ENCODE data around the gene SRC.
A peak's percentile ranks its signal among the peaks of the same experiment; 100 is the strongest.

SRC gene

DNA sequence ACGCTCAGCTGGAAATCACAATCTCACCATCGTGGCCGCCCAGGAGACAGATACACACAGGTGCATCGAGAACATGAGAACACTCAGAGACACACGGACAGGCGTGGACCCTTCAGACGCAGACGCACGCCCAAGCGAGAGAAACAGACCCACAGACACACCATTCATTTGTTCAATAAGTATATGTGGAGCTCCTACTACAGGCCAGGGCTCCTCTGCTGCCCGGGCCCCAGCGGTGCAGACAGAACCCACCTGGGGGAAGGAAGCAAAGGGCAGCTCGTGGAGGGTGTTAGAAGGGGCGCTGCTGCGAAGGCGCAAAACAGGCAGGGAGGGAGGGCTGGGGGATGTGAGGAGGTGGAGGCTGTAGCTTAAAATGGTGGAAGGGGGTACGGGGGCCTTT, 39.2 kb downstream of the SRC start:
- Histone ChIP-seq H4K20me1 (peaks cover 0 to 62% (median 14%) of the 10 kb centered on the region in 11 experiments; a peak in 12 of 22 replicates), H3K9ac (peak overlapping the region in 6 of 11 experiments; percentile 46 to 64 (median 58); a peak in 6 of 22 replicates), H3K27me3 (0 out of 22 replicates have a peak, but pooled peaks cover 0 to 4% (median 0%) of the 10 kb centered on the region in 11 experiments), H3K9me3 (replicated peaks in 1 of 11) (no peaks in the 10 kb centered on the region), H3K36me3 (peaks cover 38 to 82% (median 46%) of the 10 kb centered on the region in 11 experiments; a peak in 21 of 22 replicates), H3K4me3 (no peak overlapping the region), H3K27ac (peak overlapping the region in 4 of 11 experiments; percentile 60 to 70 (median 64); a peak in 3 of 22 replicates), H3K4me1 (peaks cover 16 to 50% (median 36%) of the 10 kb centered on the region in 10 experiments), H3K4me2 (peak overlapping the region in 5 of 11 experiments; percentile 82 to 95 (median 89); a peak in 6 of 22 replicates)
- no peak for TF ChIP-seq Cebpa-rat (IDR thresholded peaks at IDR 0.05)

DNA sequence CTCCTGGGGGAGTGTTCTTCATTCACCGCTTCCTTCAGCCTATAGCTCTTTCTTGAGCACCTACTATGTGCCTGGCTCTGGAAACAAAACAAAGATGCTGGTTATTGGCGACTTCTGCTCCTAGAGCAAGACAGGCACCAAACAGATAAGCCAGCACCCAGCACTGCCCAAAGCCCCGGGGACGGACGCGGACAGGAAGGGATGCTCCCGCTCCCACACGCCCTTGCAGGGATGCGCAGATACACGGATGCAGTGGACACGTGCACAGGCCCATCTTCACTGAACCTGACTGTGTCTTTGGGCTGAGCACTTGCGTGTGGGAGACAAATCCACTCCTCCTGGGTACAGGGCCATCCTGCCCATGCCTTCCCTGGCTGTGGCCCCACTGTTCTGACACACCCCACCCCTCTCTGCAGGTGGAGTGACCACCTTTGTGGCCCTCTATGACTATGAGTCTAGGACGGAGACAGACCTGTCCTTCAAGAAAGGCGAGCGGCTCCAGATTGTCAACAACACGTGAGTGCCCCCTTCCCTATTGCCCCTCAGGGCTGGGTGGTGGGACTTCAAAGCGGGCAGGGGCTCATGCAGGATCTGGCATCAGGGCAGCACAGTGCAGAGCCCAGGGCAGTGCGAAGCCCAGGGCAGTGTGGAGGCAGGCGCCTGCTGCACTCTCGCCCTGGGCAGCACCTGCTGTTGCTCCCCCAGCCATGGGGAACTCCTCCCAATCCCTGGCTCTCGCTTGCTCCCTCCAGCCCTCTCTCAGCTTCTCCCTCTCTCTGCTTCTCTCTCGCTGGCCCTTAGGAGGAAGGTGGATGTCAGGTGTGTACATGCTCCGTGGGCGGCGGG, 39.9 kb downstream of the SRC start:
- H3K9me3 ChIP-seq (replicated peaks in 1 of 11) = no peaks in the 10 kb centered on the region
- H3K4me1 ChIP-seq = peaks cover 16 to 43% (median 33%) of the 10 kb centered on the region in 10 experiments
- no peak overlapping the region for H3K9ac ChIP-seq
- TF ChIP-seq Cebpa-rat (IDR thresholded peaks at IDR 0.05) = no peak
- 0 out of 22 replicates have a peak, but pooled peaks cover 0 to 4% (median 0%) of the 10 kb centered on the region in 11 experiments for H3K27me3 ChIP-seq
- H3K27ac ChIP-seq = no peak overlapping the region
- H4K20me1 ChIP-seq = peaks cover 0 to 63% (median 14%) of the 10 kb centered on the region in 11 experiments; a peak in 11 of 22 replicates
- no peak overlapping the region for H3K4me3 ChIP-seq
- peaks cover 42 to 84% (median 52%) of the 10 kb centered on the region in 11 experiments; a peak in 21 of 22 replicates for H3K36me3 ChIP-seq
- no peak overlapping the region for H3K4me2 ChIP-seq

DNA sequence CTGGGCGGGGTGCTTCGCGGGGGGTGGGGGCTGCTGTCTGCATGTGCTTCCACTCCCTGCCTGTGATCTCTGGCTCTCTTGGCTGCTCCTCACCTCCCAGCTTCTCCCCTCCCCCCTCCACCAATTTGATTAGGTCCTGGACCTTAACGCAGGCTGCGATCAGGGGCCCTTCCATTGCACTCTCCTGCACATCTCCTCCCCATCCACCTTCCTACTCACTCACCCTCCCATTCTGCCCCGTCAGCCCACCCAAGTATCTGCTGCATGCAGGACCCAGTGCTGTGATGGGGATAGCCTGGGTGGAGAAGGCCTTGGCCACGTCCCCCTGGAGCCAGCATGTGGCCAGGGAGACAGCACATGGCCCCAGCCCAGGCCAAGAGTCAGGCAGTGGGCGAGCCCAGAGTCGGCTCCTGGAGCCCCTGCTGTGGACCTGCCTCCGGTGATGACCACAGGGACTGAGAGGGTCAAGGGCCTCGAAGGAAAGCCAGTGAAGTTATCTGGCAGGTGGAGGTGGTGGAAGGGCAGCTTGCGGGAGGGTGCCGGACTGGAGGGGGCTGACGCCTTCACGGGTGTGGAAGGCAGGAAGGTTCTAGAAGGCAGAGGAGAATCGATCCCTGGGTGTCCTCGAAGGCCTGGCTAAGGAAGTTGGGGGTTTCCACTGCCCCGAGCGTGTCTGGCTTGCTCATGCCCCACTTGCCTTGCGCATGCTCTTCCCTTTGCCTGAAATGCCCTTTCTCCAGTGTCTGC, 40.7 kb downstream of the SRC start:
- H3K36me3 ChIP-seq = peaks cover 40 to 84% (median 57%) of the 10 kb centered on the region in 11 experiments; a peak in 21 of 22 replicates
- H3K4me3 ChIP-seq = no peak overlapping the region
- H4K20me1 ChIP-seq = peaks cover 0 to 60% (median 10%) of the 10 kb centered on the region in 11 experiments; a peak in 12 of 22 replicates
- H3K27ac ChIP-seq = no peak overlapping the region
- TF ChIP-seq Cebpa-rat (IDR thresholded peaks at IDR 0.05) = no peak
- 0 out of 22 replicates have a peak, but pooled peaks cover 0 to 4% (median 0%) of the 10 kb centered on the region in 11 experiments for H3K27me3 ChIP-seq
- H3K4me2 ChIP-seq = no peak overlapping the region
- no peaks in the 10 kb centered on the region for H3K9me3 ChIP-seq (replicated peaks in 1 of 11)
- peaks cover 16 to 36% (median 27%) of the 10 kb centered on the region in 10 experiments for H3K4me1 ChIP-seq
- H3K9ac ChIP-seq = no peak overlapping the region

DNA sequence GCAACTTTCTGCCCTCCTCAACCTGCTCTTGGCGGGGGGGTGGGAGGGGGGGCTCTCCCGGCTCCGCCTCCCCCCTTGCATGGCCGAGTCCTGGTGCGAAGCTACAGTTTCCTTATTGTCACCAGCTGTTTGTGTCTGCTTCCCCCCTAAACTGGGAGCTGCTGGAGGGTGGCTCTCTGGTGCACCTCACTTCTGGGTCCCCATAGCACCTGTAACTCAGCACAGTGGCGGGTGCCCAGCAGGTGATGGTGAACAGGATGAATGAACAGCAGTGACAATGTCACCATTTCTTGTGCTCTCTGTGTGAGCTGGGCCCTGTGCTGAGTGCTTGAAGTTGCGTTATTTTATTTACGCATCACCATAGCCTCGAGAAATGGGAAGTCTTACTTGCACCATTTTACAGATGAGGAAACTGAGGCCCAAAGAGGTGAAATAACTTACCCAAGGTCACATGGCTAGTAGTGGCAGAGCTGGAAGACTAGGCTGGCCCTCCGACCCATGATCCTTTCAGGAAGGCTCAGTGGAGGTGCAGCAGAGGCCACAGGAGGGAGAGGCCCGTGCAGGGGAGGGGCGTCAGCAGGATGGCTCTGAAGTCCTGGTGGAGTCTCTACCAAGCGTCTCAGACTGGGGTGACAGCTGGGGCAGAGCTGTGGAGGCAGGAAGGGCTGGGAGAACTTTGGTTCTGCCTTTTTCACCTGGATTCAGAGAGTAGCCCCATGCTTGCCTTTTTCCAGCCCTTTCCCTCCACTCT, 41.8 kb downstream of the SRC start:
- Histone ChIP-seq H3K9me3 (replicated peaks in 1 of 11) (no peaks in the 10 kb centered on the region), H3K27me3 (0 out of 22 replicates have a peak, but pooled peaks cover 0 to 4% (median 0%) of the 10 kb centered on the region in 11 experiments), H3K27ac (no peak overlapping the region), H3K9ac (no peak overlapping the region), H3K4me1 (peaks cover 19 to 36% (median 29%) of the 10 kb centered on the region in 10 experiments), H3K36me3 (peaks cover 44 to 87% (median 57%) of the 10 kb centered on the region in 11 experiments; a peak in 21 of 22 replicates), H3K4me3 (no peak overlapping the region), H4K20me1 (peaks cover 0 to 55% (median 6%) of the 10 kb centered on the region in 11 experiments; a peak in 9 of 22 replicates), H3K4me2 (no peak overlapping the region)
- no peak for TF ChIP-seq Cebpa-rat (IDR thresholded peaks at IDR 0.05)

DNA sequence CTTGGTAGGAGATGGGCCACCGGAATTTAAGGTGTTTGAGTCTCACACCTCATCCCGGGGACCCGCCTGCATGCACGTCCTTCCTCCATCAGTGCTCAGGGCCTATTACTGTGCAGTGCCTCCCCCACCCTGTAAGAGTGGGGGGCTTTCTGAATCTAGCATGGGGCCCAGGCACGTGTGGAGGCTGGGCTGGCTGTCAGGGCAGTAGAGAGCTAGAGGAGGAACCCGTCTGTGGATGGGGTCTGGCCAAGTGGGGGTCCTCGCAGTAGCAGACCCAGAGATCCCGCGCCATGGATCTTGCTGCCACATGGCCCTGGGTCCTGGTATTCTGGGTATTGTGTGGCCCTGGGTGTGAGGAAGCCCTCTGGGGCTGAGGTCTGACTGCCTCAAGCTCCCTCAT, 42.9 kb downstream of the SRC start:
- TF ChIP-seq Cebpa-rat (IDR thresholded peaks at IDR 0.05) = no peak
- no peaks in the 10 kb centered on the region for H3K9me3 ChIP-seq (replicated peaks in 1 of 11)
- H3K27me3 ChIP-seq = 0 out of 22 replicates have a peak, but pooled peaks cover 0 to 4% (median 0%) of the 10 kb centered on the region in 11 experiments
- H3K4me2 ChIP-seq = no peak overlapping the region
- peaks cover 40 to 94% (median 57%) of the 10 kb centered on the region in 11 experiments; a peak in 21 of 22 replicates for H3K36me3 ChIP-seq
- H3K9ac ChIP-seq = no peak overlapping the region
- peaks cover 21 to 36% (median 29%) of the 10 kb centered on the region in 10 experiments for H3K4me1 ChIP-seq
- peaks cover 0 to 66% (median 3%) of the 10 kb centered on the region in 11 experiments; a peak in 9 of 22 replicates for H4K20me1 ChIP-seq
- no peak overlapping the region for H3K4me3 ChIP-seq
- no peak overlapping the region for H3K27ac ChIP-seq

DNA sequence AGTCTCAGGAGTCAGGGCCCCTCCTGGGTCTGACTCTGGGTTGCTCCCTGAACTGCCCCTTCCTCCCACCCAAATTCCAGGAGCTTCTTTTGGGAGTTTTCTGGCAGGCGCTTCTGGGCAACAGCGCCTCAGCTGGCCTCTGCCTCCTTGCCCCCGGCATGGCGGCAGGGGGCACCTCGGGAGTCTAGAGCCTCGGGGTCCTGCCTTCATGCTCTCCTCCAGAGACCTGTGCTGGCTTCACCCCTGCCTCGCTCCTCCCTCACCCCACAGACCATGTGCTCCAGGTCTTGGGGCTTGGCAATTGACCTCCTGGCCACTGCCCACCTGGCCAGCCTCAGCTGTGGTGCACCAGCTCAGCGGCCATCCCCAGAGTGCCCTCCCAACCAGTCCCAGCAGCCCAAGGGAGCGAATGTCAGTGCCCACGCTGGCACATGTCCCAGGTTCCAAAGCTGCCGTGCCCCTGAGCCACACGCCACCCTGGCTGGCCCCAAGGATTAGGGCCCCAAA, 43.4 kb downstream of the SRC start:
- H3K27me3 ChIP-seq = 0 out of 22 replicates have a peak, but pooled peaks cover 0 to under 1% (median 0%) of the 10 kb centered on the region in 11 experiments
- H3K9ac ChIP-seq = no peak overlapping the region
- H3K9me3 ChIP-seq (replicated peaks in 1 of 11) = no peaks in the 10 kb centered on the region
- no peak overlapping the region for H3K4me3 ChIP-seq
- no peak for TF ChIP-seq Cebpa-rat (IDR thresholded peaks at IDR 0.05)
- H3K4me1 ChIP-seq = peaks cover 21 to 36% (median 29%) of the 10 kb centered on the region in 10 experiments
- H3K4me2 ChIP-seq = no peak overlapping the region
- H3K36me3 ChIP-seq = peaks cover 40 to 94% (median 57%) of the 10 kb centered on the region in 11 experiments; a peak in 21 of 22 replicates
- H3K27ac ChIP-seq = no peak overlapping the region
- H4K20me1 ChIP-seq = peaks cover 0 to 70% (median 0%) of the 10 kb centered on the region in 11 experiments; a peak in 10 of 22 replicates

DNA sequence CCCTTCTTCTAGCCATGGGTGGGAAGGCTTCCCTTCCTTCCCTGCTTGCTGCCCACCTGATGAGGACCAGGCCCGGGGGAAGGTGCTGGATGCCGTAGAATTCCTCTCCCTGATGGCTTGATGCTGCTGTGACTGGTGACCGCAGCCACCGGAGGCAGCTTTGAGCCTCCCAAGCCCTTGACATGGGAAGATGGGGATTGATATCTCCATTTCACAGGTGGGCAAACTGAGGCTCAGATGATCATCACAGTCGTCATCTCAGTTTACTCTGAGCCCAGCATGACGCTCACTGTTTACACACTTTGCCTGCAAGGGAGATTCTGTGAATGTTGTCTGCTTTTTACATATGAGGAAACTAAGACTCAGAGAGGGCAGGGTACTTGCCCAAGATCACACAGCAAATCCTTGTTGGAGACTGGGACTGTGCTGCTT, 43.9 kb downstream of the SRC start:
- Histone ChIP-seq H3K4me2 (no peak overlapping the region), H3K27ac (no peak overlapping the region), H4K20me1 (peaks cover 0 to 75% (median 2%) of the 10 kb centered on the region in 11 experiments; a peak in 11 of 22 replicates), H3K4me3 (no peak overlapping the region), H3K9ac (no peak overlapping the region), H3K27me3 (no peaks in the 10 kb centered on the region), H3K9me3 (replicated peaks in 1 of 11) (no peaks in the 10 kb centered on the region), H3K4me1 (peaks cover 23 to 36% (median 31%) of the 10 kb centered on the region in 10 experiments), H3K36me3 (peaks cover 39 to 97% (median 56%) of the 10 kb centered on the region in 11 experiments; a peak in 21 of 22 replicates)
- TF ChIP-seq Cebpa-rat (IDR thresholded peaks at IDR 0.05) = no peak

Data from BLaER1 treated with 17β-estradiol and CSF1 and Interleukin-3, amounts not matched to agents 10 nM and 100 nM (cell line).